Medulla oblongata (tissue), 1 donor: Measurements from ENCODE around the gene UGT2A3.
"Not testable (repeated sequence)": the region's sequence is repeated elsewhere in the genome, so short reads cannot be mapped to it uniquely, and the experiment has no call there.

ENCODE experiments used
- DNase-seq: peaks from one replicate; pipeline ENCODE4 v3.0.0-alpha.2; 2015; ENCODE audit errors: extremely low spot score

Gene UGT2A3

DNA sequence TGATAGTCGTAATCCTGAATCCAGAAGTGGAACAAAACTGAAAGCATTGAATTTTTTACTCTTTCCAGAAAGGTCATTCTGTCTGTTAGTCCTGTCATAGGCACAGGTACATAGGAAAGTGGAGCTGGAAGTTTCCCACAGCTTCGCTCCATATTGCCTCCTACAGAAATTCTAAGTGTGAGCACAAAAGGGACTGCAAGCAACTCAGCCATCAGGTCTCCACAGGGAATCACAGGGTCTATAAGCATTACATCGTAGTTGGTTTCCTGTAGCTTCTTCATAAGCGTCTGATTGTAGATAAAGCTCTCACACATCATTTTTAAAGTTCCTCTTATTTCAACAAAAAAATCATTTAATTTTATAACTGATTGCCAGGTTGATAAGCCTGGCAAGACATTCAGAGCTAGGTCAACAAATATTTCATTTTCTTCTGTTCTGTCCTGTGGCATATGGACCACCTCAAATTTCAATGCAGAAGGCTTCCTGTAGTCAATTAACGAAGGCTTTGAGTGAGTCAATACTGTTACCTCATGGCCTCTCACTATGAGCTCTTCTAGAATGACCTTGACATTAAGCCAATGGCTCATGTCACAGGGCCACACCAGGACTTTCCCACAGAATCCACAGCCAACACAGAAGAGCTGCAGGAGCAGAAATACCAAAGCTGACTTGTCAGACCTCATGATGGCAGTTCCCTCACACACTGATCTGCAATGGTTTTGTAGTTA, at the start of gene UGT2A3:
Gene UGT2A3, minus strand, starts transcription at position 727 of the 728 bp plus-strand sequence. Its CDS starts 44 bp downstream, at position 683.
- DNase-seq, result no peak

DNA sequence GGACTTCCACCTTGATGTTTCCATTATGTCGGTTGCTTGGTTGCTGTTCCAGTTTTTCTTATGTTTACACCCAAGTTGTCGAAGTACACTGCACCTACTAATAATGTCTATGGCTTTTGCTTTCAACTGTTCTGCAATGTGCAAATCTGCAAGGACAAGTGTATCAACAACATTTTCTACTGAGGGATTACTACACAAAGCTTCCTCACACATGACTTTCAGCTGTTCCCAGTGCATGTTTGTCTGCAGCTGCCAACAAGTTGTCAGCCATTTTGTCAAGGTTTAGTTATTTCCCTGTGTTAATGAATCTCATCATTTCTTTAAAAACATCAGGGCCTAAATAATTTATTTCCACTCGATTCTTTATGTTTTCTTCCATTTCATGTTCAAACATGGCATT, 45.4 kb upstream of the UGT2A3 start:
- no peak for DNase-seq

DNA sequence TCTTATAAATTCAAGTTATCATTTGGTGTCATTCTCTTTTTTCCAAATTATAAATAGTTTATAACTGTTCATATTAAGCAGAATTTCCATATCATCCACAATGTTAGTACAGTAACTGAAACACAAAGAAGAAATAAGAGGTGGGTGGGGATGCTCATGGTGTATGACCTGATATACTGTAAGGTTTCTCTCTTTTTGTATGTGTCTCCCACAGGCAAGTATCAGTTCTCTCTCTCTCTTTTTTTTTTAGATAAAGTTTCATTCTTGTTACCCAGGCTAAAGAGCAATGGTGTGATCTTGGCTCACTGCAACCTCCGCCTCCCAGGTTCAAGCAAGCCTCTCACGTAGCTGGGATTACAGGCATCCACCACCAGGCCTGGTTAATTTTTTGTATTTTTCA, 43.7 kb upstream of the UGT2A3 start:
- DNase-seq, result no peak

DNA sequence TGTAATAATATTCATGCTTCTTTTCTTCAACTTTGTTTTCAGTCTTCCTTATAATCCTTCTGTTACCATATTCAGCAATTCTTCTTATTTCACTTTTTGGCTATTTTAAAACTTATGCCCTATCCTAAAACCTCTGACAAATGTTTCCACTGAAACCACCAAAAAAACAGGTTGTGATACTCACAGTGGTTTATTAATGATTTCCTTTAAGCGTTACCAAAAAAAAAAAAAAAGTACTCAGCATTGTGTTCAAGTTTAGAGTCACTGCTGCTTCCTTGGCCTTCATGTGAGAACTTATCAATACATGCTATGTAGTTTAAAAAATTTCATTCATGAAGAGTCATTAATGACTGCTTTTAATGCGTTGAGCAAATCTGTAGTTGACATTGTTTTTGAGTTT, 35.4 kb upstream of the UGT2A3 start:
- DNase-seq, result no peak

DNA sequence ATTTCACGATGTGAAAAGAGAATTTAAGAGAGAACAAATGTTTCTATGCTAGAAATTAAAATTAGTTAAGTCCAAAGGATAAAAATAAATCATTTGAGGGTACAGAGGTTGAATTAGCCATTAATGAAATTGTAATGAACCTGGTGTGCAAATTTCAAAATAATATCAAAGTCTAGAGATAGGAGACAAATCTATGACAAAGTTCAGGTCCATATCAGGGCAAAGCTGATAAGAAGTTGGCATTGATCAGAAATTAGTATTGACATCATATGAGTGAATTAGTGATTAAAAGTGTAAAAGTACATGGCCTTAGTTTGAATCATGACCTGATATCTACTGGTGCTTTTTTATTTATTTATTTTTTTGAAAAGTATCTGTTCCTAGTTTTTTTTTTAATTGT, 33.8 kb upstream of the UGT2A3 start:
- no peak for DNase-seq

DNA sequence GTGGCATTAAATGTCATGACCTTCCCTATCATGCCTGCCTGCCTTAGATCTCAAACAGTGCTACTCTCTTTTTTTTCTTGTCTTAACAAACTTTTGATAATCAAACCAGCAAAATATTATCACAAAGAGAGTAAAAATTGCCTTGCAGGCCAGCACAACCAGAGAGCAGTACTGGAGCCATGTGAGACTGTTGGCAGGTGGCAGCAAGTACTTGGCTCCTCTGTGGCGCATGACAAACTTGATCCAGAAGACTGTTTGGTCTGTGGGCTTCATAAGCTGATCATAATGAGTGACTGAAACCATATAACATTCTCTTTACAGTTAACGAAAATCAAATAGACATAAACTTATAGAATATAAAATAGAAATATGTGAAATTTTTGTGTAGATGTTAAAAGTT, 33.3 kb upstream of the UGT2A3 start:
- DNase-seq, result no peak

DNA sequence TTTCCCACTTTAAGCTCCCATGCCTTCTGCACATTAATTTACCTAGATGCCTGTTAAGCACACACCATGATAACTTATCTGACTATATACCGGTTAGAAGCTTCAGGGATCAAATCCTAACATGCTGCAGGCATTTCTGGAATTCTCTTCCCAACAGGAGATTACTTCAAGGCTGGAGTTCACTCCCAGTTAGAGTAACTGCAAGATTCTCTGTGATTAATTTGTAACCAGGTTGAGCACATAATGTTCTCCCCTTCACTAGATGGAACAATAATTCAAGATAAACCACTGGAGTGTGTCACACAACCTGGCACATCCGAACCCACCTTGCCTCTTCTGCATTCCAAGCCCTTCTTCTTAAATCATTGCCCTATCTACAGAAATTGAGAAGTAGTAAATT, 11.8 kb upstream of the UGT2A3 start:
- no peak for DNase-seq

DNA sequence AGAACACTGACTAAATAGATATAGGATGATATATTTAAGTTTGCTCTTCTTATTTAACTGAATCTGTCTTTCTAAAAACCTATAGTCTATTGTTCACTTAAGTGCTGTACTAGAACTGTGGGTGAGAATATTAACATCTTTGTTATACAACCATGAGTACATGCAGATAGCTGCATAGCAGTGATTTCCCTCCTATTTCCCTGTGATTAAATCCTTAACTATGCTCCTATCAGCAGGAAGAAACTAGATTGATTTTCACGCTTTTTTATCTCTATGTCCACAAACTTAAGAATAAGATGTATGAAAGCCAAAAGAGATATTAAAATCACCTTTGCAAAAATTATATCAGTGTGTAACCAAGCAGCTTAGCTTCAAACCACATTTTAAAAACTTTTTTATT, 11.3 kb upstream of the UGT2A3 start:
- DNase-seq, result no peak

DNA sequence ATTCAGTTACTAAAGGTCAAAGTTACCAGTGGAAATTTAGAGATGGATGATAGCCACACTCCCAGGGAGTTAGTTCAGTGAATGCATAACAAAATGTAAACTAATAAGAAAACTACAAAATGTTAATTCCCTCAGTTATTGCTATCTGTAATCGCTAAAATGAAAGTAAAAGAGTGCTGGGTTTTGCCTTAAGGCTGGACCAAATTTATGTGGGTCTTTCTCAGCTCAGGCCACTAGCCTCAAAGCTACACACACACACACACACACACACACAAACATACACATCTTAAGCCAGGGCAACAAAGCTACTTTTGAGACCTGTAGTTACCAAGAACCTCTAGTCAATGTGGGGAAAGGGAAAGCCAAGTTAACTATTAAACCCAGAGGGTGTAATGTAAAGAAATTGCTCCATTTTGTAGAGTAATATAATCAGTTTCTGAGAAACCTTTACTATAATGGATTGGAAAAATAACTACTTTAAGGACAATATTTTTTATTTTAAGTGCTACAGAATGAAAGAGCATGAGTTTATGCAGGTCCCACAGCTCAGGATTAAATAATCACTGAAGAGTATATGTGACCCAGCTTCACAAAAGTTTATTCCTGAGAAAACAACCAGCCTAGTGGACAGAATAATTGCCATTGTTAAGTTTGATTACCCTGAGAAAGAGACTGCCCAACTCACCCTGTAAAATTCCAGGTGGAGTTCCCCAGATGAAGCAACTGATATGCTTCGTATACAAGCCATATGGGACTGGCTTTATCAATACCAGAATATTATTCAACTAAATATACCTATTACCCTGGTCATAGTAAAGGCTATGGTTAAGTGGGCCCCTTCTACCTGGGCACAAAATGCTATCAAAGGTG, 8.9 kb upstream of the UGT2A3 start:
- no peak for DNase-seq

DNA sequence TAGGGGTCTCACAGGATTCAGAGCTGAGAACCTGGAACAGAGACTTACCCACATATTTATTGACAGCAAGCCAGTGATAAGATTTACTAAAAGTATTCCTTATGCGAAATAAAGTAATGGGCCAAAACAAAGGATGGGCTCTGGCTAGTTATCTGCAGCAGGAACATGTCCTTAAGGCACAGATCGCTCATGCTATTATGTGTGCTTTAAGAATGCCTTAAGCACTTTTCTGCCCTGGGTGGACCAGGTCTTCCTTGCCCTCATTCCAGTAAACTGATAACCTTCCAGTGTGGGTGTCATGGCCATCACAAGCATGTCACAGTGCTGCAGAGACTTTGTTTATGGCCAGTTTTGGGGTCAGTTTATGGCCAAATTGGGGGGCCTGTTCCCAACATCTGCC, 7.5 kb upstream of the UGT2A3 start:
- not testable (repeated sequence) for DNase-seq

DNA sequence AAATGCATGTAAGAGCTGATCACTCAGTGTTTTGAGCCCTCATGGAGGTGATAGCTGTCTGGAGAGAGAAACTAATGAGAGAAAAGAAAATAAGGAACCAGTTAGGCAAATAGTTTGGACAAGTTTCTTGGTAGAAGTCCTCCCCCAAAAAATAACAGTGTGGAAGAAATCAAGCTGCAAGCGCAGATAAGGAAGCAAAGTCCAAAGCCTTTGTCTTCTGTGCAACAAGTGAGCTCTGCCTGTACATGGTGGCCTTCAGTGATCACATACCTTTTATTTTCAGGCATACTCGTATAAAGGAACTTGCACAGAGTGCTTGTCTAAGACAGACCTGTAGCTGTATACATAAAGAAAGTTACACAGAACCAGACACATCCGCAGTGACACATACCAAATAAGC, 2.5 kb upstream of the UGT2A3 start:
- DNase-seq, result no peak

DNA sequence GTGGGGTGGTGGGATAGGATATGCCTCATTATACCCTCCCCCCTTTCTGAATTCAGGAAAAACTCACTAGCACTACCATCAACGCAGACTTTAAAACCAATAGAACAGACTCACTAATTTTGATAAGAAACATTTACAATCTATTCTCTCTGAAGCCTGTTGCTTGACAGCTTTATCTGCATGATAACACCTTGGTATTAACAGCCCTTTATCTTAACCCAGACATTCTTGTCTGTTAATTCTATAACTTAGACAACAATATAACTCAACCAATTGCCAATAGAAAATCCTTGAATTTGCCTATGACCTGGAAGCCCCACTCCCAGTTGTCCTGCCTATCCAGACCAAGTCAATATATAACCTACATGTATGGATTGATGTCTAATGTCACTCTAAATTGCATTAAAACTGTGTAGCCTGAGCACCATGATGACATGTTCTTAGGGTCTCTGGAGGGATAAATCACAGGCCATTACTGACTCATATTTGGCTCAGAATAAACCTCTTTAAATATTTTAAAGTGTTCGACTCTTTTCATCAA, 1.5 kb upstream of the UGT2A3 start:
- no peak for DNase-seq

DNA sequence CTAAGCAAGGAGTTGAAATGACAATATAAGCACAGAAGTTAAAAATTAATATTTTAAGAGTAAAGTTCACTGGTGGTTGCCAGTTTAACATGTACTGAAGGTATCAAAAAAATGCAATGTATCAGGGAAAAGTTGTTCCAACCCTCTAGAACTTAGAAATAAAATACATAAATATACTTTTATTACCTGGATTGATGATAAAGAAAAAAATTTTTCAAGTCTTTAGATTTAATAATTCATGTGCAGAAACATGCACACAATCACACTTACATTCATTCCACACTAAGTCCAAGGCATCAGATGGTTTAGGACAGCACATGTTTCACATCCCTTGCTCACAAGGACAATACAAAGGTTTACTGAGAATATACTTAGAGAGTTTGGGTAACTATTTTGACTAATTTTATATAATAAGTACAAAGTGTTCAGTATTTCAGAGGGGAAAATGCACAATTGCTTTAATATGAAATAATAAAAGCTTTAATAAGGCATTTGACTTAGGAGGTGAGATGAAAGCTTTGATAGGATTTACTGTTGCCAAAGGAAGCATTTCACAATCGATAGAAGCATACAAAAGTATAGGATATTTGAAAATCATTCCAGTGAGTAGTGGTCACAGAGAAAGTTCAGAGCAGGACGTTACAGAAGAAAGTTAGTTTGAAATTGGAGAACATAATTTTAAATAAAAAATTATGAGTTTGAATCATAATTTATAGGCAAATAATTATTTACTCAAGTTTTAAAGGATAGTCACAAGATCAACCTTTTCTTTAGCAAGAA, 392 bp upstream of the UGT2A3 start:
- no peak for DNase-seq

DNA sequence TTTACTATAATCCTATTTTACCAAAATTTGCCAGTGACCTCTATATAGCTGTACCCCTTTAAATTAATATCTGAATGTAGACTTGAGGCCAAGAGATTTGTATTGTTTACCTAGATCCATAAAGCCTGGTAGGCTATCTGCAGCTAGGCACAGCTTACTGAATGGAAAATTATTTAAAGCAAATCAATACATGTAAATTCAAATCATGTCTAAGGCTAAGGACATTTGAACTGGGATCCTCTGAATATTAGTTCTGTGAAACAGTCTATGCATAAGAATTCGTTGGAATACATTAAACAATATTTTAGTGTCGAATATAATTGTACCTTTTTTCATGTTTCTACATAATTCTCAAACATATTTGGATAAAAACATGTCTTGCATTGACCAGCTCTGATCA, 1.6 kb downstream of the UGT2A3 start:
- DNase-seq, result no peak

DNA sequence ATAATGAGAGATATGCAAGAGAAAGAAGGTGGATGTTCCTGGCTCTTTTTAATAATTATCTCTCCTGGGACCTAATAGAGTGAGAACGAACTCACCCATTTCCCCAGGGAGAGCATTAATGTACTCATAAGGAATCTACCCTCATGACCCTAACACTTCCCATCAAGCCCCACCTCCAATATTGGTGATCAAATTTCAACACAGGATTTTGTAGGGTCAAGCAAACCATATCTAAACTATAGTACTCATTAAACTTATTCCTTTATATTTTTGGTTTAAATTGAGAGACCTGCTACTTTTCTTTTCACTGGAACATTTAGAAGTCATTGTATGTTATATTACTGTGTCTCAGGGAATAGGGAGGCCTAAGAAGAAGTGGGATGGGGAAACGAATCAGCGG, 2.6 kb downstream of the UGT2A3 start:
- DNase-seq, result no peak

DNA sequence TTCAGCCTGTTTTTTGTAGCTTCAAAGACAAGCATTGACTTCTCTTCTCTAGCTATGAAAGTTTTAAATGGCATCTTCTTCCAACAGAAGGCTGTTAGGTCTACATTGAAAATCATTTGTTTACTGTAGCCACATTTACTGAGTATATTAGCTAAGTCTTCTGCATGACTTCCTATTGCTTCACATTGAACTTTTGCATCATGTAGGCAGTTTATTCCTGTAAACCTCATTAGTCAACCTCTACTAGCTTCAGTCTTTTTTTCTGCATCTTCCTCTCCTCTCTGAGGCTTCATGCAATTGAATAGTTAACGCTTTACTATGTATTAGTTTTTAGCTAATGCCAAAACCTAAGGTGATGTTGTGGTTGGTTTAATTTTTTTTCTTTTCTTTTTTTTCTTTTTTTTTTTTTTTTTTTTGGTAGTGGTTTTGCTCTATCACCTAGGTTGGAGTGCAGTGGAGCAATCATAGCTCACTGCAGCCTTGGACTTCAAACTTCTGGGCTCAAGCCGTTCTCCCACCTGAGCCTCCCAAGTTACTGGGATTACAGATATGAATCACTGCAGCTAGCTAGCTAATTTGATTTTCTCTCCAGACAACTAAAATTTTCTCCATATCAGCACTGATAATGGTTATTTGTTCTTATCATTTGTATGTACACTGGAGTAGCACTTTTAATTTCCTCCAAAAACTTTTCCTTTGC, 3.4 kb downstream of the UGT2A3 start:
- no peak for DNase-seq

DNA sequence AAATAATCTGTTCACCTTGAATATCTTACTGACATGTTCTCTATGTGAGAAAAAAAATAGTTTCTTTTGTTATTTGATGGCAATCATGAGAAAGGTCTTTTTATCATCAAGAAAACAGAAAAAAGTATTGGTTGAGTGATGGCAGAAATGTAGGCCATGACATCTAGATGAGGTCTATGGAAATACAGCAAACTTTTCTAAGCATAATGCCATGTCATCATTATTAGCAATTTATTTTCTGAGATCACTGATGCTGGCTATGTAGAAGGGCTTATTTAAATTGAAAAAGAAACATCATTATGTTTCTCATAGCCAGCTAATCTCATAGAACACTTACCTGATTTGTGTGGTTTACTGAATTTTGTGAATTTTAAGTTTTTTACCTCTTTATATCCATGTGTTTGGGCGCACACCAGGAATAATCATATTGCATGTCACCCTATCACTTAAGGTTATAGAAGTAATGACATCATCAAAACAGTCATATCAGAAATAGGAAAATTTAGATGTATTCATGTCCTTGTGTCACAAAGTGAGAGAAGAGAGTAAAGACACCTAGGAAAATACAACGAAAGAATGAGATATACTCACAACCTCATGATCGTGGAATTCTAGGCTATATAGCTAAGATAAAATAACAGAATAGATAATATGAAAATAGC, 22.4 kb downstream of the UGT2A3 start:
- no peak for DNase-seq

DNA sequence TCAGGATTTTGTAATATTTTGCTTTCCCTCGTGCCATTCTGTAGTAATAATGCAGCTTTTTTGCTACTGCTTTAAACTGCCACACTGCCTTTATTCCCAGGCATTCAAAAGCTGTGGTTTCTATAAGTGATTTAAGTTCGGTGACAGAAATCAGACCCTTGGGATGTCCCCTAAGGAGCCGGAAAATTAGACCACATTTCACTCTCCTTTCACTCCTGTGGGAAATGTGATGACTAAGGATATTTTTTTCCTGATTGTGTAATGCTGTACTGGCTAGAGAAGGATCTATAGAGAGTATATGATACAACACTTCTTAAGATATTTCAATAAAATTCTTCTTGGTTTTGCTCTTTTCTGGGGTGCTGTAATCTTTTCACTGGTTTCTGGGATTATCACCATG, 24.4 kb downstream of the UGT2A3 start:
- DNase-seq, result no peak

DNA sequence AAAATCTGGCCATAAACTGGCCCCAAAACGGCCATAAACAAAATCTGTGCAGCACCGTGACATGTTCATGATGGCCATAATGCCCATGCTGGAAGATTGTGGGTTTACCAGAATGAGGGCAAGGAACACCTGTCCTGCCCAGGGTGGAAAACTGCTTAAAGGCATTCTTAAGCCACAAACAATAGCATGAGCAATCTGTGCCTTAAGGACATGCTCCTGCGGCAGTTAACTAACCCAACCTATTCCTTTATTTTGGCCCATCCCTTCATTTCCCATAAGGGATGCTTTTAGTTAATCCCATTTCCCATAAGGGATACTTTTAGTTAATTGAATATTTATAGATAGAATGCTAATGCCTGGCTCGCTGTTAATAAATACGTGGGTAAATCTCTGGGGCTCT, 29.4 kb downstream of the UGT2A3 start:
- not testable (repeated sequence) for DNase-seq

DNA sequence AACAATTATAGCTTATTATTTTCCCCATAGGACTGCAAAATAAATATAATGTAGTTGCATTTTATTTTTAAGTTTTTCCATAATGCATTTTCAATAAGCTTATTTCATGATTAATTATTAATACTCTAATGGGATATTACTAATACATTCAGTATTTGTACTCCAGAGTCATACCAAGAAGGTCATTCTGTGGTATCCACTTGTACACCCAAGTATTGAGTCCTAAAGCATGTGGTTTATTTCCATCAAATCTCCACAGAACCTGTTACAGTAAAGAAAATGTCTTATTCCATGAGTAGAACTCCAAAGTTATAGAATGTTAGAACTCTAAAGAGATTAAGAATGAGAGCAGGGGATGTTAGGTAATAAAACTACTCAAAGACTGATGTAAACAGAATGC, 30.6 kb downstream of the UGT2A3 start:
- DNase-seq, result no peak

DNA sequence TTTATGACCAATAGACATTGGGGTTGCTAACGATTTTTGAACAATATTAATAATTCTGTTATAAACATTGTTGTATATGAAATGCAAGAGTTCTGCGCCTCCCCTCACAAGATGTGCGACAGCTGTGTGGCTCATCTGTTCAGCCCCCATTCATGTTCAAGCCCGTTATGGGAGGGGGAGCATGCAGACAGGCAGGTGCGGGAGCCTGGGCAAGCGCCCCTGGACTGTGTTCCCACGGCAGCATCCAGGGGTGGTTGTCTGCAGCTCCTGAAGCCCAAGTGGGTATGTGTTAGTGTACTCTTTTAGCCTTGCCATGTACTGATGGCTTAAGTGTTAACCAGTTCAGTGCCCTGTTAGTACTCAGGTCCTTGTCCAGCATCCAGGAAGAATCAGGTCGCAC, 34.6 kb downstream of the UGT2A3 start:
- no peak for DNase-seq
